ENCODE measurements around the gene PRXL2C. TPM values are rescaled to one million over a fixed set of nuclear protein-coding genes. Genes with fewer than 3 reads are reported as not detected.
A peak's percentile ranks its signal among the peaks of the same experiment; 100 is the strongest.

The PRXL2C gene
- total and polyA plus RNA-seq, 2 of the 13 experiments (the other 11 are each of a cell fraction or from before 2014, with no cell fraction given): 11.0 to 13.2 TPM

- peak; percentile 69; the same call in 1 of the 2 replicates for TF ChIP-seq RXRB (CRISPR knock-in tag; IDR thresholded peaks at IDR 0.05; ENCODE audit: borderline replicate concordance)
- TF ChIP-seq ZBTB44 (CRISPR knock-in tag; IDR thresholded peaks at IDR 0.05): no peak
- no peak for TF ChIP-seq E2F2 (CRISPR knock-in tag; IDR thresholded peaks at IDR 0.05; ENCODE audit: borderline replicate concordance)
- TF ChIP-seq EP300 (IDR thresholded peaks at IDR 0.05; ENCODE audit: low read depth in 2 of 2, low read length in 2 of 2): peak; percentile 50 to 63; a peak in 2 of 4 replicates
- TF ChIP-seq EP300 (CRISPR knock-in tag; IDR thresholded peaks at IDR 0.05; ENCODE audit: borderline replicate concordance): peak; percentile 67
- peak; percentile 57; the same call in 1 of the 2 replicates for TF ChIP-seq KDM3A (CRISPR knock-in tag; IDR thresholded peaks at IDR 0.05; ENCODE audit: low read depth)
- 0 out of 2 replicates have a peak, but pooled peaks have one; percentile 26 for TF ChIP-seq ZNF335 (CRISPR knock-in tag; IDR thresholded peaks at IDR 0.05)
- 0 out of 2 replicates have a peak, but pooled peaks have one; percentile 27 for TF ChIP-seq DMAP1 (CRISPR knock-in tag; IDR thresholded peaks at IDR 0.05)
- peak; percentile 91 for TF ChIP-seq FOSL2 (CRISPR knock-in tag; IDR thresholded peaks at IDR 0.05)
- TF ChIP-seq ZMAT5 (CRISPR knock-in tag; IDR thresholded peaks at IDR 0.05; ENCODE audit: borderline replicate concordance, low read depth): no peak
- peak; percentile 62; the same call in 1 of the 2 replicates for TF ChIP-seq AHR (CRISPR knock-in tag; IDR thresholded peaks at IDR 0.05)
- peak; percentile 72 for TF ChIP-seq GATAD1 (CRISPR knock-in tag; IDR thresholded peaks at IDR 0.05)
- no peak for TF ChIP-seq CBX2 (IDR thresholded peaks at IDR 0.05; ENCODE audit: low read depth, low read length)
- no peak for TF ChIP-seq CBX2 (CRISPR knock-in tag; IDR thresholded peaks at IDR 0.05; ENCODE audit: low read depth)
- no peak for TF ChIP-seq FOXP1 (IDR thresholded peaks at IDR 0.05)
- peak; percentile 57; the same call in 1 of the 2 replicates for TF ChIP-seq FOXP1 (CRISPR knock-in tag; IDR thresholded peaks at IDR 0.05)
- peak; percentile 81; the same call in 1 of the 2 replicates for TF ChIP-seq ZSCAN21 (CRISPR knock-in tag; IDR thresholded peaks at IDR 0.05; ENCODE audit: borderline replicate concordance)
- 0 out of 2 replicates have a peak, but pooled peaks have one; percentile 35 for TF ChIP-seq RFXANK (CRISPR knock-in tag; IDR thresholded peaks at IDR 0.05)
- TF ChIP-seq PITX1 (CRISPR knock-in tag; IDR thresholded peaks at IDR 0.05): peak; percentile 33; the same call in 1 of the 2 replicates
- TF ChIP-seq POLR2A (IDR thresholded peaks at IDR 0.05; ENCODE audit: insufficient read depth in 1 of 2, low read depth in 2 of 2, low read length in 2 of 2): peak in 1 of 2 experiments; percentile 58; a peak in 2 of 4 replicates
- no peak for TF ChIP-seq FOXK2 (IDR thresholded peaks at IDR 0.05)
- TF ChIP-seq GATA4 (IDR thresholded peaks at IDR 0.05; ENCODE audit: borderline replicate concordance, low read depth): no peak
- TF ChIP-seq TFAP4 (IDR thresholded peaks at IDR 0.05; ENCODE audit: borderline replicate concordance, low read depth): peak; percentile 82
- no peak for TF ChIP-seq ARNT2 (CRISPR knock-in tag; IDR thresholded peaks at IDR 0.05; ENCODE audit: low read depth)
- peak; percentile 84 for TF ChIP-seq KMT2A (CRISPR knock-in tag; IDR thresholded peaks at IDR 0.05)
- peak; percentile 93 for TF ChIP-seq SALL1 (CRISPR knock-in tag; IDR thresholded peaks at IDR 0.05)
- no peak for TF ChIP-seq EHMT2 (IDR thresholded peaks at IDR 0.05; ENCODE audit: borderline replicate concordance, low read depth, low read length)
- no peak for TF ChIP-seq HNRNPUL1 (IDR thresholded peaks at IDR 0.05; ENCODE audit: low read depth, low read length)
- TF ChIP-seq SOX6 (IDR thresholded peaks at IDR 0.05): no peak
- peak; percentile 78 for TF ChIP-seq SOX6 (CRISPR knock-in tag; IDR thresholded peaks at IDR 0.05)
These were observed 42.8 kb downstream of the PRXL2C start (continued) for GRCh38 chr9:96612105-96612965.
